ENCODE results near the gene DLGAP1.

DNA sequence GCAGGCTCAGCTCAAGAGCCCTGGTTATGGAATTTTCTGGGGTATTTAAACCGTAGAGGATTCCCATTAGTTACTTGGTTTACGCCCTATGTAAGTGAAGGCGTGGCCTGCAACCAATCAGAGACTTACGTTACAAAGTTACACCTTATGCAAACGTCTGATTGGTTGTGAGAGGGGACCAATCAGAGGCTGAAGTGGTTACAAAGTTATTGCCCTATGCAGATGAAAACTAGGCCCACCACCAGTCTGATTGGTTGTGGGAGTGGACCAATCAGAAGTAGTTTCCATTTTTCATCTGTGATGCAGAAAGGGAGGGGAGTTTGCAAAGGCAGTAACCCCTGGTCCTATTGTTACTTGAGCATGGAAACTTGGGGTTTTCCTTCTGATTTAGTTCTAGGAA, 49.1 kb downstream of the DLGAP1 start:
- TF ChIP-seq, protein P1, sequence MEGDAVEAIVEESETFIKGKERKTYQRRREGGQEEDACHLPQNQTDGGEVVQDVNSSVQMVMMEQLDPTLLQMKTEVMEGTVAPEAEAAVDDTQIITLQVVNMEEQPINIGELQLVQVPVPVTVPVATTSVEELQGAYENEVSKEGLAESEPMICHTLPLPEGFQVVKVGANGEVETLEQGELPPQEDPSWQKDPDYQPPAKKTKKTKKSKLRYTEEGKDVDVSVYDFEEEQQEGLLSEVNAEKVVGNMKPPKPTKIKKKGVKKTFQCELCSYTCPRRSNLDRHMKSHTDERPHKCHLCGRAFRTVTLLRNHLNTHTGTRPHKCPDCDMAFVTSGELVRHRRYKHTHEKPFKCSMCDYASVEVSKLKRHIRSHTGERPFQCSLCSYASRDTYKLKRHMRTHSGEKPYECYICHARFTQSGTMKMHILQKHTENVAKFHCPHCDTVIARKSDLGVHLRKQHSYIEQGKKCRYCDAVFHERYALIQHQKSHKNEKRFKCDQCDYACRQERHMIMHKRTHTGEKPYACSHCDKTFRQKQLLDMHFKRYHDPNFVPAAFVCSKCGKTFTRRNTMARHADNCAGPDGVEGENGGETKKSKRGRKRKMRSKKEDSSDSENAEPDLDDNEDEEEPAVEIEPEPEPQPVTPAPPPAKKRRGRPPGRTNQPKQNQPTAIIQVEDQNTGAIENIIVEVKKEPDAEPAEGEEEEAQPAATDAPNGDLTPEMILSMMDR (IDR thresholded peaks at IDR 0.05 in 4 of 5, conservative IDR thresholded peaks at IDR 0.05 in 1 of 5) = no peak
- no peak for TF ChIP-seq POLR2A (IDR thresholded peaks at IDR 0.05)
